H1 (cell line): ENCODE results near the gene TIGD1. TPM values are rescaled to one million over a fixed set of nuclear protein-coding genes. Genes with fewer than 3 reads are reported as not detected.
A peak's percentile ranks its signal among the peaks of the same experiment; 100 is the strongest.

Source experiments
- CTCF ChIA-PET: fragments of 300-600 bp; sonication (Branson Sonifier 250); formaldehyde crosslinking; loops from one replicate; lab custom pipeline; 2021; ENCODE audit not compliant: partially characterized antibody; lab: Charles Lee
- POLR2A ChIA-PET: fragments of 300-600 bp; sonication (Branson Sonifier 250); formaldehyde crosslinking; loops from one replicate; lab custom pipeline; 2021; ENCODE audit warnings: inconsistent platforms; ENCODE audit not compliant: partially characterized antibody; lab: Charles Lee
- DNase-seq, 2 experiments: peaks; one replicate each; pipeline versions ENCODE4 v3.0.0 to v3.0.0-alpha.2; 2010 to 2022; ENCODE audit warnings: low spot score in 2 of 2, low read depth in 1 of 2, mixed read lengths in 1 of 2
- FAIRE-seq: peaks from 2 replicates; lab custom pipeline; 2011; peaks lifted over from hg19 to GRCh38; lab: Jason Lieb, UNC
- H2AFZ ChIP-seq: 2 replicates; pipeline ENCODE4 v1.8.1; 2012; ENCODE audit warnings: low read length, inconsistent platforms
- H2AK5ac ChIP-seq: 2 replicates; pipeline ENCODE4 v1.6.1; 2013; ENCODE audit warnings: low read depth, low read length
- H2BK120ac ChIP-seq: replicated peaks from 2 replicates; pipeline ENCODE3; 2013; ENCODE audit warnings: low read depth, low read length, inconsistent platforms
- H2BK12ac ChIP-seq: 2 replicates; pipeline ENCODE4 v1.6.1; 2013; ENCODE audit warnings: low read depth, low read length
- H2BK15ac ChIP-seq: 2 replicates; pipeline ENCODE4 v1.6.1; 2013; ENCODE audit warnings: low read length
- H2BK20ac ChIP-seq: 2 replicates; pipeline ENCODE4 v1.6.1; 2013; ENCODE audit warnings: low read length
- H2BK5ac ChIP-seq: 2 replicates; pipeline ENCODE4 v1.6.1; 2013; ENCODE audit warnings: low read depth, low read length
- H3K14ac ChIP-seq: 2 replicates; pipeline ENCODE4 v1.6.1; 2013; ENCODE audit warnings: inconsistent platforms; ENCODE audit not compliant: insufficient read length
- H3K18ac ChIP-seq: 2 replicates; pipeline ENCODE4 v1.6.1; 2013; ENCODE audit warnings: low read length; ENCODE audit errors: extremely low read depth
- H3K23ac ChIP-seq: 2 replicates; pipeline ENCODE4 v1.6.1; 2013; ENCODE audit warnings: inconsistent platforms; ENCODE audit not compliant: insufficient read length
- H3K23me2 ChIP-seq: 2 replicates; pipeline ENCODE4 v1.6.1; 2013; ENCODE audit warnings: low read depth, low read length
- H3K27ac ChIP-seq: 2 replicates; pipeline ENCODE4 v1.6.1; 2011; ENCODE audit warnings: low read depth, low read length, inconsistent platforms
- H3K27me3 ChIP-seq, 4 experiments: replicated peaks in 1 of 4; 1 replicate in 1 of 4; 2 replicates in 3 of 4; pipeline versions ENCODE4 v1.6.1 to v1.8.1; 2011 to 2013; ENCODE audit warnings: low read length in 3 of 4, mild to moderate bottlenecking in 3 of 4, inconsistent platforms in 2 of 4, mixed read lengths in 2 of 4, moderate library complexity in 1 of 4; ENCODE audit not compliant: control insufficient read depth in 3 of 4, insufficient read depth in 3 of 4; ENCODE audit errors: extremely low read depth in 1 of 4
- H3K36me3 ChIP-seq, 4 experiments: 2 replicates each; pipeline versions ENCODE4 v1.6.1 to v1.8.1; 2011 to 2013; ENCODE audit warnings: mild to moderate bottlenecking in 4 of 4, low read length in 3 of 4, moderate library complexity in 2 of 4, control low read depth in 1 of 4, inconsistent platforms in 1 of 4; ENCODE audit not compliant: insufficient read depth in 4 of 4, control insufficient read depth in 2 of 4
- H3K4ac ChIP-seq: replicated peaks from 2 replicates; pipeline ENCODE3; 2013; ENCODE audit warnings: low read length, low read depth, mixed read lengths, inconsistent platforms; ENCODE audit not compliant: insufficient read length
- H3K4me1 ChIP-seq, 4 experiments: replicated peaks in 1 of 4; 1 replicate in 1 of 4; 2 replicates in 3 of 4; pipeline versions ENCODE4 v1.6.1 to v1.8.1; 2011 to 2013; ENCODE audit warnings: low read length in 3 of 4, inconsistent platforms in 2 of 4, mixed read lengths in 1 of 4; ENCODE audit not compliant: insufficient read depth in 4 of 4, control insufficient read depth in 3 of 4
- H3K4me2 ChIP-seq, 2 experiments: 2 replicates each; pipeline versions ENCODE4 v1.6.1 to v1.8.1; 2011 to 2013; ENCODE audit warnings: low read depth in 2 of 2, low read length in 2 of 2, control low read depth in 1 of 2, inconsistent platforms in 1 of 2, mild to moderate bottlenecking in 1 of 2; ENCODE audit not compliant: insufficient read depth in 1 of 2
- H3K4me3 ChIP-seq, 4 experiments: fragments of 200-600, 300-600 bp in 1 of 4; sonication (generic), shearing (Covaris generic), sonication (Bioruptor Twin) in 1 of 4; 2 replicates each; pipeline versions ENCODE4 v1.5.1 to v1.8.1; 2011 to 2016; ENCODE audit warnings: low read length in 4 of 4, low read depth in 3 of 4, control low read depth in 2 of 4, inconsistent platforms in 2 of 4, mild to moderate bottlenecking in 2 of 4, mixed read lengths in 1 of 4, moderate library complexity in 1 of 4; ENCODE audit not compliant: insufficient read depth in 2 of 4; ENCODE audit errors: extremely low read depth in 1 of 4
- H3K56ac ChIP-seq: replicated peaks from 2 replicates; pipeline ENCODE3; 2013; ENCODE audit warnings: low read depth, mild to moderate bottlenecking, mixed read lengths, low read length, inconsistent platforms; ENCODE audit not compliant: insufficient read length
- H3K79me1 ChIP-seq: 2 replicates; pipeline ENCODE4 v1.6.1; 2013; ENCODE audit warnings: low read depth, low read length, control low read depth
- H3K79me2 ChIP-seq, 2 experiments: 2 replicates each; pipeline versions ENCODE4 v1.6.1 to v1.8.1; 2012 to 2013; ENCODE audit warnings: low read length in 2 of 2, mild to moderate bottlenecking in 2 of 2, inconsistent platforms in 1 of 2; ENCODE audit not compliant: insufficient read depth in 2 of 2, control insufficient read depth in 1 of 2
- H3K9ac ChIP-seq, 4 experiments: replicated peaks in 1 of 4; 1 replicate in 1 of 4; 2 replicates in 3 of 4; pipeline versions ENCODE4 v1.6.1 to v1.8.1; 2011 to 2013; ENCODE audit warnings: low read depth in 3 of 4, low read length in 3 of 4, control low read depth in 2 of 4, mild to moderate bottlenecking in 2 of 4, moderate library complexity in 2 of 4, inconsistent platforms in 1 of 4; ENCODE audit errors: extremely low read depth in 1 of 4
- H3K9me3 ChIP-seq, 2 experiments: 2 replicates each; pipeline versions ENCODE4 v1.6.1 to v1.8.1; 2012 to 2013; ENCODE audit warnings: mild to moderate bottlenecking in 2 of 2, moderate library complexity in 2 of 2, control low read depth in 1 of 2, inconsistent platforms in 1 of 2, low read depth in 1 of 2, low read length in 1 of 2, mixed read lengths in 1 of 2; ENCODE audit not compliant: insufficient read depth in 2 of 2
- H4K20me1 ChIP-seq, 2 experiments: replicated peaks in 1 of 2; 2 replicates each; pipeline versions ENCODE3 to v1.8.1; 2011 to 2013; ENCODE audit warnings: inconsistent platforms in 2 of 2, low read length in 2 of 2, mild to moderate bottlenecking in 1 of 2; ENCODE audit not compliant: insufficient read depth in 2 of 2, control insufficient read depth in 1 of 2
- H4K5ac ChIP-seq: 2 replicates; pipeline ENCODE4 v1.6.1; 2013; ENCODE audit warnings: low read length, low read depth, mixed read lengths, inconsistent platforms; ENCODE audit not compliant: insufficient read length
- H4K8ac ChIP-seq: 2 replicates; pipeline ENCODE4 v1.8.0; 2013; ENCODE audit warnings: mild to moderate bottlenecking, moderate library complexity, low read length, inconsistent platforms; ENCODE audit not compliant: insufficient read depth; ENCODE audit errors: extremely low read depth
- H4K91ac ChIP-seq: replicated peaks from 2 replicates; pipeline ENCODE3; 2013; ENCODE audit warnings: low read length, mixed read lengths, inconsistent platforms; ENCODE audit not compliant: insufficient read length
- SP1 ChIP-seq: IDR thresholded peaks from 2 replicates; pipeline ENCODE4 v1.6.1; 2011; ENCODE audit warnings: low read depth, low read length
- TCF12 ChIP-seq: IDR thresholded peaks from 2 replicates; pipeline ENCODE4 v1.6.1; 2011; ENCODE audit warnings: low read depth, mild to moderate bottlenecking, low read length
- WGBS, 2 experiments: shearing (Covaris generic) in 1 of 2; methylation state at CpG; one replicate each; pipeline versions ENCODE4 v1.1.6 to v1.1.7; 2013 to 2015; ENCODE audit warnings: low lambda C conversion rate in 2 of 2, mixed read lengths in 2 of 2, inconsistent platforms in 1 of 2, low coverage in 1 of 2, missing lambda C conversion rate in 1 of 2; ENCODE audit not compliant: insufficient replicate concordance in 2 of 2, insufficient coverage in 1 of 2, insufficient read length in 1 of 2; ENCODE audit errors: extremely low coverage in 1 of 2, missing lambda C conversion rate in 1 of 2; 5-methylcytosine and 5-hydroxymethylcytosine counted together
- polyA plus RNA-seq, 7 experiments: library from polyadenylated mRNA; depleted of rRNA in 3 of 7; stranded (reverse) in 5 of 7; unstranded in 2 of 7; fragments of >200 nt in 5 of 7; fragments of 200-250 nt in 2 of 7; gene quantifications; 1 replicate in 5 of 7; 2 replicates in 1 of 7; 4 replicates in 1 of 7; pipeline versions ENCODE4 v1.2.1 to v1.2.3, GENCODE V29; 2011 to 2013; ENCODE audit warnings: missing spikeins in 2 of 7, mixed read lengths in 2 of 7
- total RNA-seq: library from RNA; stranded (reverse); fragmentation: NEBNext Ultra II Directional; extraction: Animal tissue kit (Norgen Biotek cat#: 25700); gene quantifications from 2 replicates; pipeline ENCODE4 v1.2.1, GENCODE V29; 2021

The TIGD1 gene
- total and polyA plus RNA-seq, 2 of the 8 experiments (the other 6 are each of a cell fraction or from before 2014, with no cell fraction given), result 4.7 to 8.3 TPM

GRCh38 chr2:232522623-232523401 is 27.5 kb downstream of the TIGD1 start:
- Histone ChIP-seq H3K4me2 (peak overlapping the region; percentile 54 to 84), H3K27ac (no peak overlapping the region), H3K27me3 (peaks cover 19 to 43% (median 37%) of the 10 kb centered on the region in 4 experiments), H3K14ac (no peak overlapping the region), H4K5ac (no peak overlapping the region), H3K36me3 (no peaks in the 10 kb centered on the region), H2BK120ac (no peak overlapping the region), H3K4ac (no peak overlapping the region), H2AK5ac (no peak overlapping the region), H2AFZ (no peak overlapping the region; the same call in 1 of the 2 replicates), H2BK12ac (0 out of 2 replicates have a peak overlapping the region, but pooled peaks have one; percentile 9), H4K91ac (no peak overlapping the region)
- 38% methylated on average over 36 of the region's 46 CpGs; no CpG with 5 or more reads in 1 of the 2 experiments for WGBS, 2 experiments
- ChIA-PET CTCF (interaction anchor here (0.9 to 10.6 kb wide), 37 partner anchors 11 to 671 kb away, joined by 3 to 176 read pairs (median 6); partner anchors contain the start of genes ALPI and CHRNG), POLR2A (interaction anchor here (0.7 to 1.7 kb wide), 8 partner anchors 14 to 78 kb away, joined by 3 to 5 read pairs (median 4); no protein-coding TSS in a partner anchor)
- TF ChIP-seq TCF12 (no peak), SP1 (peak; percentile 17; the same call in 1 of the 2 replicates)
- TF ChIP-seq, all 59 proteins: peak for 1
- DNase-seq (no peak), FAIRE-seq (no peak)
- no peak overlapping the region for H4K8ac ChIP-seq
- no peaks in the 10 kb centered on the region for H3K79me2 ChIP-seq
- peaks cover 10% of the 10 kb centered on the region; the same call in 1 of the 2 replicates for H3K23me2 ChIP-seq
- no peak overlapping the region for H2BK15ac ChIP-seq
- H3K9me3 ChIP-seq, result no peaks in the 10 kb centered on the region
- H4K20me1 ChIP-seq, result peaks cover 3 to 4% of the 10 kb centered on the region in 2 experiments
- no peaks in the 10 kb centered on the region for H3K79me1 ChIP-seq
- peaks cover 0 to 22% (median 9%) of the 10 kb centered on the region in 4 experiments; a peak in 6 of 7 replicates for H3K4me1 ChIP-seq
- no peak overlapping the region for H3K9ac ChIP-seq
- no peak overlapping the region for H2BK20ac ChIP-seq
- H3K56ac ChIP-seq, result no peak overlapping the region
- no peak overlapping the region for H3K18ac ChIP-seq
- H3K23ac ChIP-seq, result no peak overlapping the region
- no peak overlapping the region for H2BK5ac ChIP-seq
- H3K4me3 ChIP-seq, result peak overlapping the region in 1 of 4 experiments; percentile 60; a peak in 3 of 8 replicates
